Measurements from ENCODE around the gene SLC35D1.

Gene SLC35D1

GRCh38 chr1:67009792-67010191, 44.2 kb downstream of the SLC35D1 start:
- Histone ChIP-seq H3K27me3 (ENCODE audit: insufficient read depth, low read length) (no peaks in the 10 kb centered on the region), H3K36me3 (ENCODE audit: insufficient read depth, low read length) (peaks cover 42% of the 10 kb centered on the region)

GRCh38 chr1:67005068-67005467, 48.9 kb downstream of the SLC35D1 start:
- no peaks in the 10 kb centered on the region for H3K79me2 ChIP-seq (ENCODE audit: insufficient read depth, low read length)
- peaks cover 68% of the 10 kb centered on the region for H3K36me3 ChIP-seq (ENCODE audit: insufficient read depth, low read length)

More at GRCh38 chr1:67009792-67010191, 44.2 kb downstream of the SLC35D1 start:
- H4K20me1 ChIP-seq (ENCODE audit: insufficient read depth, low read length), result no peaks in the 10 kb centered on the region
- H3K9ac ChIP-seq (ENCODE audit: low read length), result no peak overlapping the region
- H2AFZ ChIP-seq (ENCODE audit: low read length), result no peak overlapping the region
- H3K9me2 ChIP-seq (ENCODE audit: low read depth, low read length), result no peaks in the 10 kb centered on the region
- no peaks in the 10 kb centered on the region for H3K9me3 ChIP-seq (ENCODE audit: low read length)
- no peak overlapping the region for H3K4me2 ChIP-seq (ENCODE audit: low read length)
- no peaks in the 10 kb centered on the region for H3K4me1 ChIP-seq (ENCODE audit: insufficient read depth, low read length, severe bottlenecking)
- H3K79me2 ChIP-seq (ENCODE audit: insufficient read depth, low read length), result no peaks in the 10 kb centered on the region
- H3F3A ChIP-seq (ENCODE audit: insufficient read depth, low read length), result no peaks in the 10 kb centered on the region
- TF ChIP-seq EZH2 (IDR thresholded peaks at IDR 0.05; ENCODE audit: borderline replicate concordance, low read length), result no peak
- TF ChIP-seq, protein P1, sequence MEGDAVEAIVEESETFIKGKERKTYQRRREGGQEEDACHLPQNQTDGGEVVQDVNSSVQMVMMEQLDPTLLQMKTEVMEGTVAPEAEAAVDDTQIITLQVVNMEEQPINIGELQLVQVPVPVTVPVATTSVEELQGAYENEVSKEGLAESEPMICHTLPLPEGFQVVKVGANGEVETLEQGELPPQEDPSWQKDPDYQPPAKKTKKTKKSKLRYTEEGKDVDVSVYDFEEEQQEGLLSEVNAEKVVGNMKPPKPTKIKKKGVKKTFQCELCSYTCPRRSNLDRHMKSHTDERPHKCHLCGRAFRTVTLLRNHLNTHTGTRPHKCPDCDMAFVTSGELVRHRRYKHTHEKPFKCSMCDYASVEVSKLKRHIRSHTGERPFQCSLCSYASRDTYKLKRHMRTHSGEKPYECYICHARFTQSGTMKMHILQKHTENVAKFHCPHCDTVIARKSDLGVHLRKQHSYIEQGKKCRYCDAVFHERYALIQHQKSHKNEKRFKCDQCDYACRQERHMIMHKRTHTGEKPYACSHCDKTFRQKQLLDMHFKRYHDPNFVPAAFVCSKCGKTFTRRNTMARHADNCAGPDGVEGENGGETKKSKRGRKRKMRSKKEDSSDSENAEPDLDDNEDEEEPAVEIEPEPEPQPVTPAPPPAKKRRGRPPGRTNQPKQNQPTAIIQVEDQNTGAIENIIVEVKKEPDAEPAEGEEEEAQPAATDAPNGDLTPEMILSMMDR (IDR thresholded peaks at IDR 0.05; ENCODE audit: low read length), result no peak
- no peak overlapping the region for H3K27ac ChIP-seq (ENCODE audit: low read depth, low read length, poor library complexity, severe bottlenecking)
- no peak overlapping the region for H3K4me3 ChIP-seq (ENCODE audit: low read depth, low read length, poor library complexity, severe bottlenecking)

DNA sequence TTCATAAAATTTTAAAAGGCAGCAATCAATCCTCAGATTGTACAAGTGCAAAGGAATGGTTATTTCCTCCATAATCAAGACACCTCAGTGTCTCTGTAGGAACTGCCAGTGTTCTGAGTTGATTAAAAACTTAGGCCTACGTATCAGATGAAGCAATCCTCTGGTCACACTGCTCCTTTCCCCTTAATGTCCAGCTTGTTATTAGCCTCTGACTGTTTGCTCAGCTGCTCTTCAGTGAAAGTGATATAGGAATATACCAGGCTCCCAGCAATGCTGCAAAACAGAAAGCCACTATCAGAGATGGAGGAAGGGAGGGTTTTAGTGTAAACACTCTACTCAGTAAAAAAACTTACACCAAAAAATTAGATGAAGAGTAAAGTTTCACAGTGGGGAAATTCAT, 49.8 kb downstream of the SLC35D1 start:
- peaks cover 60% of the 10 kb centered on the region for H3K36me3 ChIP-seq (ENCODE audit: insufficient read depth, low read length)
- no peaks in the 10 kb centered on the region for H3K9me3 ChIP-seq (ENCODE audit: low read length)
- H4K20me1 ChIP-seq (ENCODE audit: insufficient read depth, low read length), result no peaks in the 10 kb centered on the region
- no peak overlapping the region for H2AFZ ChIP-seq (ENCODE audit: low read length)
- H3K27ac ChIP-seq (ENCODE audit: low read depth, low read length, poor library complexity, severe bottlenecking), result no peak overlapping the region
- H3K4me1 ChIP-seq (ENCODE audit: insufficient read depth, low read length, severe bottlenecking), result peaks cover 10% of the 10 kb centered on the region
- no peak overlapping the region for H3K9ac ChIP-seq (ENCODE audit: low read length)
- H3K4me3 ChIP-seq (ENCODE audit: low read depth, low read length, poor library complexity, severe bottlenecking), result no peak overlapping the region
- no peaks in the 10 kb centered on the region for H3K79me2 ChIP-seq (ENCODE audit: insufficient read depth, low read length)
- H3K4me2 ChIP-seq (ENCODE audit: low read length), result no peak overlapping the region
- TF ChIP-seq, protein P1 (IDR thresholded peaks at IDR 0.05; ENCODE audit: low read length), result no peak
- no peak for TF ChIP-seq EZH2 (IDR thresholded peaks at IDR 0.05; ENCODE audit: borderline replicate concordance, low read length)
- no peaks in the 10 kb centered on the region for H3K9me2 ChIP-seq (ENCODE audit: low read depth, low read length)
- no peaks in the 10 kb centered on the region for H3K27me3 ChIP-seq (ENCODE audit: insufficient read depth, low read length)
- H3F3A ChIP-seq (ENCODE audit: insufficient read depth, low read length), result no peaks in the 10 kb centered on the region

More at GRCh38 chr1:67005068-67005467, 48.9 kb downstream of the SLC35D1 start:
- Histone ChIP-seq H2AFZ (ENCODE audit: low read length) (no peak overlapping the region), H3K4me3 (ENCODE audit: low read depth, low read length, poor library complexity, severe bottlenecking) (no peak overlapping the region), H3K4me1 (ENCODE audit: insufficient read depth, low read length, severe bottlenecking) (peaks cover 10% of the 10 kb centered on the region), H3K27me3 (ENCODE audit: insufficient read depth, low read length) (no peaks in the 10 kb centered on the region), H3K9ac (ENCODE audit: low read length) (no peak overlapping the region), H3K9me2 (ENCODE audit: low read depth, low read length) (no peaks in the 10 kb centered on the region), H3F3A (ENCODE audit: insufficient read depth, low read length) (no peaks in the 10 kb centered on the region), H3K9me3 (ENCODE audit: low read length) (no peaks in the 10 kb centered on the region), H3K4me2 (ENCODE audit: low read length) (no peak overlapping the region), H4K20me1 (ENCODE audit: insufficient read depth, low read length) (no peaks in the 10 kb centered on the region), H3K27ac (ENCODE audit: low read depth, low read length, poor library complexity, severe bottlenecking) (no peak overlapping the region)
- TF ChIP-seq, protein P1 (IDR thresholded peaks at IDR 0.05; ENCODE audit: low read length), result no peak
- no peak for TF ChIP-seq EZH2 (IDR thresholded peaks at IDR 0.05; ENCODE audit: borderline replicate concordance, low read length)
